ENCODE measurements around the gene CCDC97. TPM values are rescaled to one million over a fixed set of nuclear protein-coding genes. Genes with fewer than 3 reads are reported as not detected.
"Not testable (repeated sequence)": the region's sequence is repeated elsewhere in the genome, so short reads cannot be mapped to it uniquely, and the experiment has no call there.

CCDC97 gene
- total RNA-seq, 1 donor from 2014 or later: 15.5 TPM

- H3K4me3 ChIP-seq: no peak overlapping the region
- no peaks in the 10 kb centered on the region for H3K4me1 ChIP-seq
- no peak for TF ChIP-seq CTCF (IDR thresholded peaks at IDR 0.05; ENCODE audit: borderline replicate concordance)
- H3K36me3 ChIP-seq: peaks cover 100% of the 10 kb centered on the region
- H3K27ac ChIP-seq (replicated peaks): no peak overlapping the region
- no peaks in the 10 kb centered on the region for H3K27me3 ChIP-seq (ENCODE audit: low read depth)
- no peaks in the 10 kb centered on the region for H3K9me3 ChIP-seq (replicated peaks)
- no peak for DNase-seq
- intact Hi-C loops (cut with micrococcal nuclease): no loop called here
Measured at GRCh38 chr19:41274802-41275201, 35.2 kb upstream of the CCDC97 start.

GRCh38 chr19:41276231-41276630 lies 33.7 kb upstream of the CCDC97 start:
- no peak overlapping the region for H3K27ac ChIP-seq (replicated peaks)
- peaks cover 100% of the 10 kb centered on the region for H3K36me3 ChIP-seq
- TF ChIP-seq CTCF (IDR thresholded peaks at IDR 0.05; ENCODE audit: borderline replicate concordance): no peak
- no peak overlapping the region for H3K4me3 ChIP-seq
- no peak for DNase-seq
- H3K4me1 ChIP-seq: no peaks in the 10 kb centered on the region
- H3K9me3 ChIP-seq (replicated peaks): no peaks in the 10 kb centered on the region
- intact Hi-C loops (cut with micrococcal nuclease): no loop called here
- no peaks in the 10 kb centered on the region for H3K27me3 ChIP-seq (ENCODE audit: low read depth)

- no peaks in the 10 kb centered on the region for H3K4me1 ChIP-seq
- intact Hi-C loops (cut with micrococcal nuclease): no loop called here
- TF ChIP-seq CTCF (IDR thresholded peaks at IDR 0.05; ENCODE audit: borderline replicate concordance): no peak
- no peak overlapping the region for H3K27ac ChIP-seq (replicated peaks)
- H3K9me3 ChIP-seq (replicated peaks): no peaks in the 10 kb centered on the region
- H3K27me3 ChIP-seq (ENCODE audit: low read depth): no peaks in the 10 kb centered on the region
- no peak overlapping the region for H3K4me3 ChIP-seq
- H3K36me3 ChIP-seq: peaks cover 98% of the 10 kb centered on the region
- no peak for DNase-seq
Measured at GRCh38 chr19:41278478-41278877, 31.5 kb upstream of the CCDC97 start.

GRCh38 chr19:41288673-41289530 lies 21.1 kb upstream of the CCDC97 start:
- no peaks in the 10 kb centered on the region for H3K27me3 ChIP-seq (ENCODE audit: low read depth)
- H3K9me3 ChIP-seq (replicated peaks): no peaks in the 10 kb centered on the region
- no peak overlapping the region for H3K27ac ChIP-seq (replicated peaks)
- TF ChIP-seq CTCF (IDR thresholded peaks at IDR 0.05; ENCODE audit: borderline replicate concordance): no peak
- peaks cover 100% of the 10 kb centered on the region for H3K36me3 ChIP-seq
- intact Hi-C loops (cut with micrococcal nuclease): no loop called here
- DNase-seq: no peak
- H3K4me3 ChIP-seq: no peak overlapping the region
- no peaks in the 10 kb centered on the region for H3K4me1 ChIP-seq

GRCh38 chr19:41289814-41290213 lies 20.2 kb upstream of the CCDC97 start:
- H3K27ac ChIP-seq (replicated peaks); intact Hi-C loops (cut with micrococcal nuclease); H3K9me3 ChIP-seq (replicated peaks); H3K4me3 ChIP-seq; H3K27me3 ChIP-seq (ENCODE audit: low read depth); H3K4me1 ChIP-seq; DNase-seq: not testable (repeated sequence)
- peaks cover 100% of the 10 kb centered on the region for H3K36me3 ChIP-seq

- intact Hi-C loops (cut with micrococcal nuclease): no loop called here
- H3K9me3 ChIP-seq (replicated peaks): no peaks in the 10 kb centered on the region
- peaks cover 34% of the 10 kb centered on the region for H3K4me1 ChIP-seq
- H3K4me3 ChIP-seq: no peak overlapping the region
- H3K27ac ChIP-seq (replicated peaks): no peak overlapping the region
- no peaks in the 10 kb centered on the region for H3K27me3 ChIP-seq (ENCODE audit: low read depth)
- no peak for DNase-seq
- no peak for TF ChIP-seq CTCF (IDR thresholded peaks at IDR 0.05; ENCODE audit: borderline replicate concordance)
- peaks cover 78% of the 10 kb centered on the region for H3K36me3 ChIP-seq
Measured at GRCh38 chr19:41294393-41294792, 15.6 kb upstream of the CCDC97 start.
